ENCODE measurements around the gene UBE3A.
A peak's percentile ranks its signal among the peaks of the same experiment; 100 is the strongest.
"Not testable (repeated sequence)": the region's sequence is repeated elsewhere in the genome, so short reads cannot be mapped to it uniquely, and the experiment has no call there.

The UBE3A gene

DNA sequence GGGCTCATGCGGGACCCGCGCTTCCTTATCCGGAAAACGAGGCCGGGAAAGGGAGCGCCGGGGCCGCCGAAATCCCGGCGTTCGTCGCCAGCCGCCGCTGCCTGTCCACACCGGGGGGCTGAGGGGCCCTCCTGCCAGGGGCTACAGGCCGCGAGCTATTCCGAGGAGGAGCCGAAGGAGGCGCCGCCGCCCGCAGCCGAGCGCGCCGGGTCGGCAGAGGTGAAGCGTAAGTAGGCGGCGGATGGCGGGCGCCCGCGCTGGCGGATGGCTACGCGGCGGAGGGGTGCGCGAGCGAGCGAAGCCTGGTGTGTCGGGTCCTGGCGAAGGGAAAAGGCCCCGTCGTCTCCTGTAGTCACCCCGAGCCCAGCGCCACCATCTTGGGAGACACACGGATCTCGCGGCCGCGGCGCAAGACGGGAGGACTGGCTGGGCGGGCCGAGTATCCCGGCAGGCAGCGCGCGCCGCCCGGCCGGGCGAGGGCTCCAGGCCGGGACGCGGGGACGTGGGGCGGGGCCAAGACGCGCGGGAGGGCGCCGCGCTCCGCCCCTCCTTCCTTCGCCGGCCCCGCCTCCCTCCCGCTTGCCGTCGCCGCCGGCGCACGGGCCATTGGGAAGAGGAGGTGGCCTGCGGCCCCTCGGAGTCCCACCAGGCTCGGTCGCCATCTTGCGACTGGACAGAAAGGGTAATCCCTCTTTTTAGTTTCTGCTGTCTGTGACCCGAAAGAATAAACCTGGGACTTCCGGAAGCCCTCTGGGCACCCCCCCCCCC is at the start of gene UBE3A:
UBE3A (minus strand) TSS at position 424 of the 768 bp plus-strand sequence. CDS start 29,917 bp downstream, outside the sequence.
- peak; percentile 73 to 85 (median 82) for DNase-seq

DNA sequence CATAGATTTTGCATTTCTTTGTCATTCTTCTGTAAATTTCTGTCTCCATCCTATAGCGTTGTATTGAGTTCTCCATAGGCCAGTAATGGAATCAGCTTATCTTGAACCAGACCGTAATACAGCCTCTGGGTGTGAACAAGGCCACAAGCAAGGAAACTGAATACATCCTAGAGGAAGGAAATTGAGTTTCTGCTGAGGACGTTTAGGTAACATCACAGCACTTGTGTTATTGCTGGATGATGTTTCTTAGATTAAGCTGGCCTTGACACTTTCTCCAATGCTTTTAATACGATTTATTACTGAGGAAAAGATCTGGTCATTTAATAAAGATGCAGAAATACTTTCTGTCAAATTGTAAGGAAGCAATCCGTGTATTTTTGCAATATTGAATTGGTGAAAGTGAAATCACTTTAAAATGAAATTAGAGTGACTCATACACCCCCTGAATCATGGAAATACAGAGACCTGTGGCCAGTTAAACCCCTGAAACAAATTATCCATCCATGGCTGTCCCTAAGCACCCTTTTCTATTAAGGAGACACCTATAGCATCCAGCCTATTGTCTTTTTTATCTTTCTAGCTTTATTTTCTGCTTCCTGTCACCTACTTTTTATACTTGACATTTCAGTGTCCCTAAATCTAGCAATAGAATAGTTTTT is 48.5 kb upstream of the UBE3A start:
- no peak for DNase-seq

DNA sequence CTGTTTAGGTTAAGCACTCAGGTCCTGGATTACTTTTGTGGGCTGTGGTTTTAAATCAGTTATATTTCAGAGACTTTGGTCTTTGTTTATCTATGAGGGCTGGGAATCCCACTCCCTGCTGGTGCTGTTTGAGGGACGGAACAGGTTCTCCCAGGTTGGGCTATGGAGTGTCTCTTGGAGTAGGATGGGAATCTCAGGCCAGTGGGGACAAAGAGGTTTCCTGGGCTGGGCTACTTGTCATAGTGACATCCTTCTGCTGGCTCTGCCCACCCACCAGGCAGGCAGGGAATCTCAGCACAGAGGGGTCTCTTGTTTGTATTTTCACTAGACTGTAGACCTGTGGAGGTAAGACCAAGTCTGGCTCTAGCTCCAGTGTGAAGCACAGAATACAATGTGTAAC is 47.2 kb upstream of the UBE3A start:
- no peak for DNase-seq

DNA sequence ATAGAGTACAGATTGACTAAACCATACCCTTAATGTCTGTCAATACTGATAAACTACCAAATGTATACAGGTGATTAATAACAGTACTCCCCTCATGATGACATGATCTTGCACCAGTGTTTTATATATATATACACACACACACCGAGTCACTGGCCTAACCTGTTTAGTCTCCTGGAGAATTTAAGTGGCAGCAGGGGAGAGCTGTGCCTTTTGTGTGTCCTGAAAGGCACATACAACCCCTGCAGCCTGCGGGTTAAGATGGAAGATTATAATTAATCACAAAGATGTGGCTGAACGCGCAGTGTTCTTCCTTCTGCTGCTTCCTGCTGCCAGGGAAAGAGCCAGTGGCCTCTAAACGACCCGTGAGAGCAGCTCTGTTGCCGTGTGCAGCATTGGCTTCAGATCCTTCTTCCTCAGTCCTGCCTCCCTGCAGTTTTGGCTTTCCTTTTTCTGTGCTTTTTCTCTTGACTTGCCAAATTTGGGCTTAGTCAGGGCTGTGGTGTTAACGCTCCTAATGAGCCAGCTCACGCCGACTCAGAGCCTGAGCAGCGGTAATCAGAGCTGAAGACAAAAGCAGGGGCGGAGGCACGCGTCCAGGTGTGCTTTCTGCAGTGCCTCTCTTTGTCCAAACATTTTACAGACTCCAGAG is 42.5 kb upstream of the UBE3A start:
- DNase-seq: no peak

DNA sequence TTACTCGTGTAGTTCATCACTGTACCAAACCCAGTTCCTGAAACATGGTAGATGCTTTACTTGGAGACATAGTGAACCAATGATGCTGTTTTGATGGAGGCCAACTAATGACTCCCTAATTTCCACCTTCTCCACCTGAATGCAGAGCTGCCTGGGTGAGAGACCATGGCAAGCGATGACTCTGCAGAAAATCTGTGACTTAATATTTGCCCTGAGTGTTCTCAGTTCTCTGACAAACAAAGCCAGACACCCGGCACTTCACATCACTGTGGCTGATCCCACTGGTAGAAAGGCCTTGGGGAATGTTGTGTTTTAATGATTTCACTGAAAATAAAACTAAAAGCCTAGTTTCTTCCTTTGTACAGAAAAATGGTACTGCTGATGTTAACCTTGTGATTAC is 39.5 kb upstream of the UBE3A start:
- DNase-seq: no peak

DNA sequence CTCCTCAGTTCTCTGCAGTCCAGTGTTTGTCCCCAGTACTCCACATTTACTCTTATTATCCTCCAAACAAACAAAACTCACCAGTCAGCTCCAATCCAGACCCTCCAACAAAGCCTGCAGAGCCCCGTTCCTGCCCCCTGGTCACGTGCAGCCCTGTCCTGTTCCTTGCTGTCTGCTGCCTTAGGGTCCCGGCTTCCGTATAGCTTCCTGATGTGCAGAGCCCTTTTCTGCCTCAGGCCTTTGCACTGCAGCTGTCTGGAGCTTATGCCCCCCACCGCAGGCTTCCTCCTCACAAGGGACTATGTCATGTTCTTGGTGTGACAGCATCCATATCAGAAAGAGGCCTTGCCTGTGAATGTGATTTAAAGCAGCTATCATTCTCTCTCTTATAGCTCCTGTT is 39.0 kb upstream of the UBE3A start:
- DNase-seq: no peak

DNA sequence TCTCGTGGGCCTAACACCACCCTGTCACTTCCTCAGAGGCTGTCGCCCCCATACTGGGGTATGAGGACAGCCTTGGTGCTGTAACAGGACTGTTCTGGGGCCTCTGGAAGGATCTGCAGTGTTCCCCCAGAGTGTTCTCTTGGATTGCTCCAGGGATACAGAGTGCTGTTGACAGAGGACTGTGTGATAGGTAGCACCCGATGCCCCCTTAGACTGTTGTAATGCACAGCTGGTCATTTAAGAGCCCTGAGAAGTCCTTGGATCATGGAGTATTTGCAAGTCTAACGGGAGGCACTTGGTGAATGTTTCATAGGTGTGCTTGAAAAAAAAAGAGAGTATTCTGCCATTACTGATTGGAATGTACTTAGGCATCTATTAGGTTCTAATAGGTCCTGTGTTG is 35.4 kb upstream of the UBE3A start:
- no peak for DNase-seq

DNA sequence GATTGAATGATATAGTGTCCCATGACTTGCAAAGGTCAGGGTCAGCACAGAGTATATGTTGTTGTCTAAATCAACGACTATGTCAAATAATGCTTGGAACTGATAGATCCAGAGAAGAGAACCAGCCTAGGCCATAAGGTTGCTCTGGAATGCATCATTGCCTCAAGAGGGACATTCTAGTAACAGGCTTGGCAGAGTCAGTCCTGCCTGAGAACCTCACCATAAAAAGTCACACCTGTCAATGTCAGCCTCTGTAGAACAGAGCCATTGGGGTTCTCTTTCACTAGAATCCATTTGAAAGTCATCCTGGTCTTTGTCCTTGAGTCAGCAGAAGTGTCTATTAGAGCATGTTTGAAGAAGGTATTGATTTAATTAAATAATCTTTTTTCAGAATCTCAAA is 31.4 kb upstream of the UBE3A start:
- no peak for DNase-seq

DNA sequence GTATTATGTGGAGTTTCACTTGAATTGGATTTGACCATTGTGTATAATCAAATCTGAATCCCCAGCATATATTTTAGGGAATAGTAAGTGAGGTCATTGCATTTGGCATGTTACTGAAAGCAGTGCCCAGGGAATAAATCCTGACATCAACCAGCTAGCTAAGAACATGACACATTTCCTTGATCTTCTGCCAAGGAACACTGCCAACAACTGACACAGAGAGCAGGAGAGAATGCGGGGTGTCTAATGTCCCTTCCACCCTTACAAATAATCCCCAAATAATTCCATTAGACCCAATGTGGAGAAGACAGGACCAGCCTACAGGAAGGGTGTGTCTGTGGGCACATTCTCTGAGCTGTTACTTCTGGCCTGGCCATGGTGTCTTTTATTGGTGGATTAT is 30.6 kb upstream of the UBE3A start:
- DNase-seq: no peak

DNA sequence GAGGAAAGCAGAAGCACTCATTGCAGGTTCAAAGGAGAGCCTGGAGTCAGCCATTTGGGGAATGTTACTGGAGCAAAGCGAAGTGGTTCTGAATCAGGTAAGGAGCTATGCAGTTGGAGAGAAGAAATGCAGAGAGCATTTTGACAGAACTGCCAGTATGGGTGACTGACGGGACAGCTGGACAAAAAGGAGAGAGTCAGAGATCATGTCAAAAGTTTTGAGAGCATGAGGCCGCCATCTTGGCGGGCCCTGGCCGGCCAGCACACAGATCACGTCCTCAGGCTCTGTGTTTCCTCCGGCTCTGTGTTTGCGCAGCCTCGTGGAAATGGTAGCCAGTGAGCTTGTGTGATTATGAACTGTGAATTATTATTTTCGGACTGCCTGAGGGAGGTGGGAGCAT is 29.8 kb upstream of the UBE3A start:
- no peak for DNase-seq

DNA sequence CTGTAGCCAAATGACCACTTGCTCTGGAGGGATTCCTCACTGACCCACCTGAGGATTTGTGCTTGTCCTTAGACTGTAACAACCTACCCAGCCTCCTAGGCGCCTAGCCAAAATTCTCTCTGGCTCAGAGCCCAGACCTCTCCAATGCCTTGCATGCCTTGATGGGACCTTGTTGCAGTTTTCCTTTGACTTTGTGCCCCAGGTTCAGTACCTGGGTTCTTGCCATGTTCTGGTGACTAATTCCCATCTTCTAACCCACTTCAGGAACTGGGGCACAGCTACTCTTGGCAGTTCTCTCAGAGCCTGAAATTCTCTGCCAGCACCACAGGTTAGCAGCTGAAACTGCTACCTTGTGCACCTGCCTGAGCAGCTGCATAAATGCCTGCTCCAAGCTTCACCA is 27.0 kb upstream of the UBE3A start:
- no peak for DNase-seq

DNA sequence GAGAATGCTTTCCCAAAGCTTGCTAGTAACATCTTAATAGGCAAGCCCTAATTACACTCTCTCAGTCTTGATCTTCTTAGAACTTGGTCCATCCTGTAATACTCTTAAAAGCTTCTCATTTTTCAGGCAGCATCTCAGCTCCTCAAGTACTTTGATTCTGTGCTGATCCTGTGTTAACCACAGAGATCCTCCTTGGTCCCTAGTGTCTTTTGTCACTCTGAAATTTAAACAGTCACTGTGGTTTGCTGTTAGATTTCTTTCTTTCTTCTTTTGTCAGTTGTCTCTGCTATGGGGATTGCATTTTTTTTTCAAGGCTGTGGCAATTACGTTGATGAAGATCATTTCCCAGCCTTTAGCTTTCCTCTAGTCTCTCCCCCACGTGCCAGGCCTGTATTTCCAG is 26.0 kb upstream of the UBE3A start:
- no peak for DNase-seq

DNA sequence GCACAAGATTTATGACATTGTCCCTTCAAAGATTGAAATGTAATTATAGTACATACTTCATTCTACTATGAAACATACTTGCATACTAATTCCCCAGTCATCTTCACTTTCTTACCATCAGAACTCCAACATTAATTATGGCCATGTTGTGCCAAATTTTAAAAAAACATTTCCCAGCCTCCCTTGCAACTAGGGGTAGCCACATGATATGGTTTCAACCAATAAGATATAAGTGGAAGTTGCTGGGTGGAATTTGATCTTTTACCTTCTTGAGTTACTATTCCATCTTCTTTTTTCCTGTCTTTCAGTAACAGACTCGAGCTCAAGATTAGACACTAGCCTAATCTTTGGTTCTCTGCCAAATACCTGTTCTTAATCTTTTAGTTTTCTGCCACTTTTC is 25.6 kb upstream of the UBE3A start:
- no peak for DNase-seq

DNA sequence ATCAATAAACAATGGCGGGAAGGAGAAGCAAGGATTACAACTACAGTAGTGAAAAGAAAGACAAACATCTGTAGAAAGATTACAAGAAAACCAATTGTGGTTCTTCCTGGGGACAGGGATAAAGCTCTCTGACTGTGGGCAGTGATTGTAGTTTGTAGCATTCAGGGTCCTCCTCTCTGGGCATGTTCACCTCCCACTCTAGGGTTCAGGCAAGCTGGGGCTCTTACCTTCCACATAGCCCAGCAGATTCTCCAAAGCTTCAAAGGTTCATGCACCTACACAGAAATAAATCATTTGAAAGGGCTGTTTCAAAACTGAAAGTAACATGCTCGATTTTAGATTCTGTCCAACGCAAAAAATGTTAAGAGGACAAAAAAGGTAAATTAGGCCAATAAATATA is 17.4 kb upstream of the UBE3A start:
- no peak for DNase-seq

DNA sequence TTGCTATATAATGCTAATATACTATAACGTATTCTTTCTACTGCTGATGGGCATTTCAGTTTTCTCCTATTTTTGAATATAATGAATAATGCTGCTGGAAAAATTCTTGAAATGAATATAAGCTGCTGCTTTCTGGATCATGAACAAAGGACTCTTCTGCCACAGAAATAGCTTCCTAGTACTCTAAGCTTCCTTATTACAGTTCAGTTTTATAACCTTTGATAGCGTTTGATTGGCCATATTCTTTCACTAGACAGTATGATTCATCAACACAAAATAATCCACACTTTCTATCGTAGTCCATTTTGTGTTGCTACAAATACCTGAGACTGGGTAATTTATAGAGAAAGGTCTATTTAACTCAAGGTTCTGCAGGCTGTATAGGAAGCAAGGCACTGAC is 16.4 kb upstream of the UBE3A start:
- DNase-seq: no peak

DNA sequence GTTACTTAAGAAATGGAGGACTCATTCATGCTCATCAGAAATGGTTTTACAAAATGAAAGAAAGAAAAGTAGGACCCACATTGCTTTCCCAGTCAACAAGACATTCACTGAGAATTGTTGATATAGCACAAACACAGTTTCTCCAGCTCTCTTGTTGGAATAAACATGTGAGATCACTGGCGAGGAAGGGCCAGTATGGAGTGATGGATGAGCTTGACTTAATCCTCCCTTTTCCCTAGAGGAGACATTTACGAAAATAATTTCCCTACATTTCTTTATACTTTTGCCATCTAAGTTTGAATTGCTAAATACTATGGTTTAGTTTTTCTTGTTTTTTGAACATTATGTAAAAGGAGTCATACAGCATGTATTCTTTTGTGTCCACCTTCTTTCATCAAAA is 15.9 kb upstream of the UBE3A start:
- no peak for DNase-seq

DNA sequence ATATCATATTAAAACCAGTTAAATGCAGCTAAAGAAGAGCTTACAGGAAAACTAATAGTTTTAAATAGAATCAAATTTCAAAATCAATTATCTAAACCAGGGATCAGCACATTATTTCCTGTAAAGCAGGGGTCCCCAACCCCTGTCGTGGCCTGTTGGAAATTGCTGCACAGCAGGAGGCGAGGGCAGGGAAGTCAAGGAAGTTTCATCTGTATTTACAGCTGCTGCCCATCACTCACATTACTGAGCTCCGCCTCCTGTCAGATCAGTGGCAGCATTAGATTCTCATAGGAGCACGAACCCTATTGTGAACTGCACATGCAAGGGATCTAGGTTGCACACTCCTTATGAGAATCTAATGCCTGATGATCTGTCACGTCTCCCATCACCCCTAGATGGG is 14.4 kb upstream of the UBE3A start:
- DNase-seq: not testable (repeated sequence)

DNA sequence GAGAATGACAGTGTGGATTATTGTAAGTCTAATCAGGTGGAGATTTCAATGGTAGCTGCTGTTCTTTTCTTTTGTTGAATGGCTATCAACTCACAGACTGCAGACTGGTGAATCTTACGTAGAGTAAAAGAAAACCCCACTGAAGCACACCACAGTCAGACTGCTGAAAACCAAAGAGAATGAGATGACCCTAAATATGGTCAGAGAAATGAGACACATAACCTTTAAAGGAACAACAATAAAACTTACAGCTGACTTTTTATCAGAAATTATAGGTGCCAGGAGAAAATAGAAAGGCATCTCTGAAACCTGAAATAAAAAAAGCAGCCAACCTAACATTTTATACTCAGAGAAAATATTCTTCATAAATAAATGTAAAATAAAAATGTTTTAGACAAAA is 12.7 kb upstream of the UBE3A start:
- no peak for DNase-seq

DNA sequence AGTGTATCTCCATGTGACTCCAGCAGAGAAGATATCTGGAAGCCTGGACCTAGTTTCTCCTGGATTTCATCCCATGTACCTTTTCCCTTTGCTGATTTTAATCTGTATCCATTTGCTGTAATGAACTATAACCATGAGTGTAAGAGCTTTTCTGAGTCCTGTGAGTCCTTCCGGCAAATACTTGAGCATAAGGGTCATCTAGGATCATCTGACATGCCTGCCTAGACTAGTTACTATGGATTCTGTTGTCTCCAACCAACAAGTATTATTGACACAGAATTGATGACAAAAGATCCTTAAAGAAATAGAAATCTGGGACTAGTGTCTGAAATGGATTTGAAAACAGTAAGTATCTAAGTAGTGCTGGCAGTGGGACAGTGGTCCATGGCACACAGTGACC is 11.3 kb upstream of the UBE3A start:
- DNase-seq: no peak

DNA sequence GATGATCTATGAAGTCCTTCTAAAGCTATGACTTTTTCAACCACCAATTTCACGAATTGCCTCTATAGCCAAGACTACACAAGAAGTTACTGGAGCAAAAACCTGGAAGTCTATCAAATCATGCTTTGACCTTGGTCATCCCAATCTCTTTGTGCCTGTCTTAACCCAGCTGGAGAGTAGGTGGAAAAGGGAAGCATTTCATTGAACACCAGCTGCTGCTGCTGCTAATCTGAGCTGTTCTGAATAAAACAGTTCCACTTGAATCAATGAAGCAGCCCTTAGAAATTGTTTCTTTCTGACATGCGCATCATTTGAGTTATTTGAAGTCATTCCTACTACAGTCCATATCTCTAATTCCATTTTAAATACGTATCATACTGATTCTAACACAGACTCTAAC is 7.3 kb upstream of the UBE3A start:
- DNase-seq: no peak

DNA sequence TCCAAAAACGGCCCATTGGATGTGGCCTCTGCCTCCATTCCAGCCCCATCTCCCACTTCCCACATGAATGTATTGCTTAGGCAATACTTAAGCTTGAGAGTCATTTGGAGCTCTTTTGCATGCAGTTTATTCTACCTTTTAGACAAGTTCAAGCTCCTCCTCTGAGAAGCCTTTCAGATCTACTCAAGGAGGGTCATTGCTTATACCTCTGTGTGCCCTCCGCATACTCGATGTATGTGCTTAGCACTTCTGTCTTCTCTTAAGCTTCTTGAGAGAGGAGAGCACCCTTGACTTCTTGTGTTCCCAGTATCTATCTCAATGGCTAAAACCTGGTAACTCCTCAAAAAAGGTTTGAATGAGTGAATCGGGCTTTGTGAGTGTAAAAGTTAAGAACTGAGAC is 6.6 kb upstream of the UBE3A start:
- DNase-seq: no peak

DNA sequence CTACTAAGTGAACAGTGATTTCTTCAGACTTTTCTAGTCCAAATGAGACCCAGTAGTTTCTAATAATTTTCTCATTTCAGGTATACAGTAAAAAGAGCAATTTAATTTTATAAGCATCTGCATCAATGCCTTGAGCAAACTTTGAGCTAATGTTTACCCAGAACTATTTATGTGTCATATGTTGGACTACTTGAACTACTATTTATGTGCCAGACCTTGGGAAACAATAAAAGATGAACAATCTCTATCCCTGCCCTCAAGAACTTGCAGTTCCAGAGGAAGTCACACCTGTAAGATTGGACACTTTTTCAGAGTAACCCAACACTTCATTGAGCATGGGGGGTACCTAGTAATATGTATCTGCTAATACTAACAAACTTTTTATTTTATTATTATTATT is 2.3 kb upstream of the UBE3A start:
- DNase-seq: no peak

DNA sequence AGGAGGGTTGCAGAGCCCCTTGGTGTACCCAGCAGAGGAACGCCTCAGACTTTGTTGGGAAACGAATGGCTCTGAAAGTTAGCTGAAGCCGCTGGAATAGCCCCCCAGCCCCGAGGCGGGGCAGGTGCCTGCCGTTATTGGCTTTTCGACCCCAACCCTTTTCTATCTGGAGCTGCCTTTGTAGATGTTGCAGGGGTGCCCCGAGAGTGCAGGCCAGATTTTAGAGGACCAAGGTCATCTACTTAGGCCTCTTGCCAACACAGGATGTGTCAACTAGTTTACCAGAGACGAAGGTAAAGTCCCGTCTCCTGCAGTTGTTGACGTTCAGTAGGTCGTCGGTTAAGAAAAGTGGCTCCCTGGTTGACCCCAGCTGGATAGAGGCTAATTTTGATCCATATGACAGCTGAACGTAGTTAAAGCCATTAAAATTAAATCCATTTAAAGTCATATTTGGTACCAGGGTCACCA is 579 bp upstream of the UBE3A start:
- DNase-seq: no peak

All from activated CD4-positive, CD25-positive, alpha-beta regulatory T cell (primary cell).